ENCODE data around the gene CENPP.

DNA sequence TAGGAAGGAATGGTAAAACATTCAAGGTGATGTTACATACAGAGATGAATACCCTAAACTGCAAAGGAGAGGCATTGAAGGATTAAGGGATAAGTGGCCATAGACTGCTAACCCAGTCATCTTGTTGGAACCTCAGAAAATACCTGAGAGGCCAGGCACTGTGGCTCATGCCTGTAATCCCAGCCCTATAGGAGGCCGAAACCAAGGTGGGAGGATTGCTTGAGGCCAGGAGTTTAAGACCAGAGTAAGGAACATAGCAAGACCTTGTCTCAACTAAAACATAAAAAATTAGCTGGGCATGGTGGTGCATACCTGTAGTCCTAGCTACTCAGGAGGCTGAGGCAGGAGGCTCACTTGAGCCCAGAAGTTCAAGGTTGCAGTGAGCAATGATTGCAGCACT, 199.1 kb downstream of the CENPP start:
- no peak for TF ChIP-seq POLR2A (IDR thresholded peaks at IDR 0.05; ENCODE audit: low read length)
- no peak for TF ChIP-seq GATA1 (IDR thresholded peaks at IDR 0.05; ENCODE audit: low read depth, low read length)

Data from erythroblast (primary cell).